Peyer's patch (tissue), 4 donors: Measurements from ENCODE around the gene UBE4B. TPM values are rescaled to one million over a fixed set of nuclear protein-coding genes. Genes with fewer than 3 reads are reported as not detected.
A peak's percentile ranks its signal among the peaks of the same experiment; 100 is the strongest.

Experiments used
- DNase-seq, 3 donors: peaks; one replicate each; pipeline ENCODE4 v3.0.0-alpha.2; 2017 to 2019
- H3K27ac ChIP-seq, 4 donors: fragments of 200-600 bp; sonication (generic); one replicate each; pipeline ENCODE4 v1.5.1; 2016 to 2019
- H3K27me3 ChIP-seq, 2 donors: fragments of 200-600 bp; sonication (generic); one replicate each; pipeline ENCODE4 v1.5.1; 2019
- H3K36me3 ChIP-seq, 3 donors: fragments of 200-600 bp; sonication (generic); one replicate each; pipeline ENCODE4 v1.5.1; 2016 to 2019
- H3K4me1 ChIP-seq, 4 donors: fragments of 200-600 bp; sonication (generic); one replicate each; pipeline ENCODE4 v1.5.1; 2016 to 2019
- H3K4me3 ChIP-seq, 4 donors: fragments of 200-600 bp; sonication (generic); 1 replicate in 3 of 4; 2 replicates in 1 of 4; pipeline ENCODE4 v1.5.1; 2016 to 2019; ENCODE audit warnings: mild to moderate bottlenecking in 1 of 4
- H3K9me3 ChIP-seq, 4 donors: fragments of 200-600 bp; sonication (generic); one replicate each; pipeline ENCODE4 v1.5.1; 2016 to 2019; ENCODE audit warnings: mild to moderate bottlenecking in 1 of 4
- CTCF ChIP-seq, 6 experiments: fragments of 450-650 bp in 4 of 6; fragments of 200-600 bp in 2 of 6; sonication (generic) in 1 of 6; IDR thresholded peaks; one replicate each; pipeline ENCODE4 v1.5.1; 2017 to 2019; ENCODE audit warnings: antibody characterized with exemption in 6 of 6, mild to moderate bottlenecking in 3 of 6, moderate library complexity in 1 of 6
- POLR2A ChIP-seq, 2 donors: fragments of 450-650 bp; IDR thresholded peaks; one replicate each; pipeline ENCODE4 v1.5.1; 2017; ENCODE audit warnings: antibody characterized with exemption in 2 of 2, mild to moderate bottlenecking in 2 of 2, moderate library complexity in 2 of 2
- total RNA-seq, 4 donors: library from RNA; depleted of rRNA; stranded (reverse); fragments of >200 nt; gene quantifications; one replicate each; pipeline ENCODE4 v1.1.0, GENCODE V29; 2016

Gene UBE4B
- total RNA-seq, 4 donors from 2014 or later: 40.3 to 102 (median 67.8) TPM

GRCh38 chr1:10160173-10160572, 127.4 kb downstream of the UBE4B start:
- TF ChIP-seq POLR2A (IDR thresholded peaks at IDR 0.05) (no peak), CTCF (IDR thresholded peaks at IDR 0.05) (no peak)
- peak overlapping the region in 1 of 4 donors; percentile 54 for H3K27ac ChIP-seq

GRCh38 chr1:10160907-10161490, 128.2 kb downstream of the UBE4B start:
- peaks cover 0 to 68% (median 0%) of the 10 kb centered on the region in 3 donors for H3K36me3 ChIP-seq
- no peaks in the 10 kb centered on the region for H3K4me1 ChIP-seq
- H3K27ac ChIP-seq: peak overlapping the region in 1 of 4 donors; percentile 54
- TF ChIP-seq POLR2A (IDR thresholded peaks at IDR 0.05) (no peak), CTCF (IDR thresholded peaks at IDR 0.05) (no peak)
- H3K4me3 ChIP-seq: no peak overlapping the region
- DNase-seq: no peak
- no peaks in the 10 kb centered on the region for H3K9me3 ChIP-seq
- H3K27me3 ChIP-seq: no peaks in the 10 kb centered on the region

More at GRCh38 chr1:10160173-10160572, 127.4 kb downstream of the UBE4B start:
- DNase-seq: no peak
- Histone ChIP-seq H3K4me1 (no peaks in the 10 kb centered on the region), H3K4me3 (no peak overlapping the region), H3K27me3 (no peaks in the 10 kb centered on the region), H3K36me3 (peaks cover 0 to 59% (median 0%) of the 10 kb centered on the region in 3 donors), H3K9me3 (no peaks in the 10 kb centered on the region)

- Histone ChIP-seq H3K4me3 (no peak overlapping the region), H3K27me3 (no peaks in the 10 kb centered on the region), H3K27ac (peak overlapping the region in 1 of 4 donors; percentile 54), H3K9me3 (no peaks in the 10 kb centered on the region), H3K4me1 (no peaks in the 10 kb centered on the region), H3K36me3 (peaks cover 0 to 75% (median 0%) of the 10 kb centered on the region in 3 donors)
- TF ChIP-seq POLR2A (IDR thresholded peaks at IDR 0.05) (no peak), CTCF (IDR thresholded peaks at IDR 0.05) (no peak)
- no peak for DNase-seq
Measured at GRCh38 chr1:10161541-10162290, 129.0 kb downstream of the UBE4B start.

- no peak overlapping the region for H3K4me3 ChIP-seq
- no peak overlapping the region for H3K27ac ChIP-seq
- peaks cover 0 to 96% (median 0%) of the 10 kb centered on the region in 3 donors for H3K36me3 ChIP-seq
- H3K27me3 ChIP-seq: no peaks in the 10 kb centered on the region
- peak in 1 of 3 donors; percentile 4 for DNase-seq
- no peak for TF ChIP-seq CTCF (IDR thresholded peaks at IDR 0.05)
- no peak for TF ChIP-seq POLR2A (IDR thresholded peaks at IDR 0.05)
- H3K9me3 ChIP-seq: no peaks in the 10 kb centered on the region
- H3K4me1 ChIP-seq: no peaks in the 10 kb centered on the region
Measured at GRCh38 chr1:10168912-10169514, 136.3 kb downstream of the UBE4B start.

- H3K4me1 ChIP-seq: no peaks in the 10 kb centered on the region
- H3K27ac ChIP-seq: no peak overlapping the region
- DNase-seq: no peak
- no peak overlapping the region for H3K4me3 ChIP-seq
- peaks cover 0 to 92% (median 0%) of the 10 kb centered on the region in 3 donors for H3K36me3 ChIP-seq
- H3K9me3 ChIP-seq: no peaks in the 10 kb centered on the region
- no peaks in the 10 kb centered on the region for H3K27me3 ChIP-seq
- TF ChIP-seq POLR2A (IDR thresholded peaks at IDR 0.05) (no peak), CTCF (IDR thresholded peaks at IDR 0.05) (no peak)
Measured at GRCh38 chr1:10170239-10170574, 137.4 kb downstream of the UBE4B start.
